Right cardiac atrium (tissue), 5 donors: ENCODE measurements around the gene TGFB3. TPM values are rescaled to one million over a fixed set of nuclear protein-coding genes. Genes with fewer than 3 reads are reported as not detected.

ENCODE experiments used
- ATAC-seq, 2 donors: fragments of 200-7000 bp; cut with Tn5 transposase; one replicate each; pipeline versions ENCODE4 v1.8.0 to v1.9.1; 2020; ENCODE audit warnings: moderate library complexity in 2 of 2, mild to moderate bottlenecking in 1 of 2
- DNase-seq, 3 donors: peaks; one replicate each; pipeline ENCODE4 v3.0.0-alpha.2; 2020
- H3K27ac ChIP-seq: one replicate; pipeline ENCODE4 v1.5.1; 2013; ENCODE audit warnings: mild to moderate bottlenecking, low read length, control low read depth, moderate library complexity
- H3K27me3 ChIP-seq: one replicate; pipeline ENCODE4 v1.6.1; 2013; ENCODE audit not compliant: control insufficient read depth, insufficient read depth
- H3K4me1 ChIP-seq: one replicate; pipeline ENCODE4 v1.6.1; 2013; ENCODE audit warnings: low read length; ENCODE audit not compliant: control insufficient read depth, insufficient read depth
- H3K4me3 ChIP-seq: one replicate; pipeline ENCODE4 v1.5.1; 2013; ENCODE audit warnings: low read length, control low read depth
- H3K9me3 ChIP-seq: one replicate; pipeline ENCODE4 v1.6.1; 2013; ENCODE audit warnings: low read length; ENCODE audit not compliant: control insufficient read depth
- WGBS: extraction: QIAGEN DNeasy Blood & Tissue Kit; methylation state at CpG from one replicate; pipeline ENCODE4 v1.1.7; 2013; 5-methylcytosine and 5-hydroxymethylcytosine counted together
- intact Hi-C, 4 donors: fragments of 100-400 bp; cut with DNase I; formaldehyde crosslinking; loops; one replicate each; pipeline versions ENCODE4 v1.11.0 to v1.14.0; 2022 to 2023
- polyA plus RNA-seq: library from polyadenylated mRNA; stranded (reverse); fragments of 200-250 nt; gene quantifications from one replicate; pipeline ENCODE4 v1.2.3, GENCODE V29; 2013
- total RNA-seq, 4 donors: library from RNA; stranded (reverse); fragmentation: NEBNext Ultra II Directional; extraction: Animal tissue kit (Norgen Biotek cat#: 25700); gene quantifications; one replicate each; pipeline ENCODE4 v1.2.1, GENCODE V29; 2021
- donor health status: healthy with polysubstance abuse.
- donor health status: DM: no; HTN: yes; CAD: no.
- donor health status: DM: no; HTN: no; CAD: no.
- donor health status: DM: no; HTN: yes; CAD: no; lungs with severe emphysema.
- donor health status: DM: yes; HTN: yes; CAD: no.

The TGFB3 gene
- total and polyA plus RNA-seq, 5 donors = 18.0 to 76.3 (median 38.0) TPM

DNA sequence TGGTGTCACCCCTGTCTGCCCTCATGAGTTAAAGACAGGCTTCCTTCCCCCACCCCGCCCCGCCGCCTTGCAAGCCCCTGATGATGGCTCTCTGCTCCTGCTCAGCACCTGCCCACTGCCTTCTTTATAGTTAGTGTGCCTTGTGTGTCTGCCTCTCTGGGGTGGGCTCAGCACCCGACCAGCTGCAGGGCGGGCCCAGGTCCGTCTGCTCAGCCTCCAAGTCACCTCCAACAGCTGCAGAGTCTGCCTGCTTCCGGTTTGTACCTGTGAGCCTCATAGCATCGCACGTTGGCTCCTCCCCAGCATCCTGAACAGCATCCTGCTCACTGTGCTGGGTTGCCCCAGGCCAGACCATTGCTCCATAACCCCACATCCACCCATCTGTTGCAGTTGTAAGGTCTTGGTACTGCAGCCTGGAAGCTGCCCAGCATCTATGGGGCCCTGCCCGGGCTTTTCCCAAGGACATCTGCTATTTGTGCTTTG is 3.5 kb downstream of the TGFB3 start:
- Histone ChIP-seq H3K4me3 (no peak overlapping the region), H3K4me1 (peaks cover 10% of the 10 kb centered on the region), H3K27ac (no peak overlapping the region), H3K27me3 (no peaks in the 10 kb centered on the region), H3K9me3 (no peaks in the 10 kb centered on the region)
- DNase-seq (no peak), ATAC-seq (no peak)
- WGBS = 62% methylated on average over 10 of the region's 10 CpGs
- intact Hi-C loops = loop anchor here in 3 of 4 donors (2.0 to 10.0 kb wide), 3 partner anchors 71 to 173 kb away; no protein-coding TSS in a partner anchor

DNA sequence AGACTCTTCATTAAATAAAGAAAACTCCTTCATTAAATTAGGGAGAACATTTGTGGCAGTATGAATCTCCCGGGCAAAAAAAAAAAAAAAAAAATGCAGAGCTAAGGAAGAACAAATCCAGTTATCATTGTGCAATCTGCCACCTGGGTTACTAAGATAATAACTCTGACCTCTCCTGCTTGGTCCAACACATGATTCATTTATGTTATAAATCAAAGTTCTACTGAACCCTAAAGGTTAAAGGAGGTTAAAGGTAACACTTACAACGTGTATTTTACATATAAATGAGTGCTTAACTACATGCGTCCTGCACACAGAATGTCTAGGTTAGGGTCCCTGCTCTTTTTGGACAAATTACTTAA is 4.2 kb downstream of the TGFB3 start:
- H3K27me3 ChIP-seq = no peaks in the 10 kb centered on the region
- whole genome bisulfite sequencing = 56% methylated on average over 3 of the region's 3 CpGs
- no peak for ATAC-seq
- no peak overlapping the region for H3K4me3 ChIP-seq
- intact Hi-C loops = loop anchor here in 2 of 4 donors (5.0 to 10.0 kb wide), 2 partner anchors 70 to 173 kb away; no protein-coding TSS in a partner anchor
- H3K4me1 ChIP-seq = peaks cover 11% of the 10 kb centered on the region
- DNase-seq = no peak
- no peak overlapping the region for H3K27ac ChIP-seq
- H3K9me3 ChIP-seq = no peaks in the 10 kb centered on the region

DNA sequence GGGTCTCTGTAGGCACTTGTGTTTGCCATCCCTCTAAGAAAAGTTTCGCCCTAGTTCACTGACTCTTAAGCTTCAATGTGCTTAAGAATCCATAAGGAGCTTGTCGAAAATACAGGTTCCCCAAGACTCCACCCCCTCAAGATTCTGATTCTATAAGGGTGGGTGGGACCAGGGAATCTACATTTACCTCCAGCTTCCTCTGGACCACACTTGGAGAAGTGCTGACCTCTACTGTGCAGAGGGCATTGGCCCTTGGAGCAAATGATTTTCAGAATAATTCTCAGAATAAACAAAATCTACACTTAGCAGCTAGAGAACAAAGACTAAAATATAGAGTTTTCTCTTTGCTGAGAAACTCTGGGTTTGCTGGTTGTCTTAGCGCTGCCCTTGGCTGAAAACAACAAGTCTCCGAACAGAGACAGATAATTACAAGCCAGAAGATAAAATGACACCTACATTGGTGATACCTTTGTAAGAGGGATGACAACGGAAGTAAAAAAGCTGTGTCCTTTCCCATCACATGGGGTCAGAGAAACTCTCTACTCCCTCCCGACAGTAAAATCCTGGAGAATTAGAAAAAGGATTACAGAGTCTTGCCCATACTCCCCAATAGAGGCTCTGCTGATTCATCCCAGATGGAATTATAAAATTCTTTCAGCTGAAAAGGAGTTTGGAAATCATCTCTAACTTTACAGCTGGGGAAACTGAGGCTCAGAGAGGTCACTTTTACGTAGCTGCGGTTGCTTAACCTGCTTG is 4.8 kb downstream of the TGFB3 start:
- no peak for ATAC-seq
- no peak for DNase-seq
- H3K4me1 ChIP-seq = peaks cover 11% of the 10 kb centered on the region
- intact Hi-C loops = loop anchor here in 2 of 4 donors (5.0 to 10.0 kb wide), 2 partner anchors 70 to 172 kb away; no protein-coding TSS in a partner anchor
- no peak overlapping the region for H3K4me3 ChIP-seq
- no peak overlapping the region for H3K27ac ChIP-seq
- H3K9me3 ChIP-seq = no peaks in the 10 kb centered on the region
- no peaks in the 10 kb centered on the region for H3K27me3 ChIP-seq
- WGBS = 60% methylated on average over 8 of the region's 8 CpGs

DNA sequence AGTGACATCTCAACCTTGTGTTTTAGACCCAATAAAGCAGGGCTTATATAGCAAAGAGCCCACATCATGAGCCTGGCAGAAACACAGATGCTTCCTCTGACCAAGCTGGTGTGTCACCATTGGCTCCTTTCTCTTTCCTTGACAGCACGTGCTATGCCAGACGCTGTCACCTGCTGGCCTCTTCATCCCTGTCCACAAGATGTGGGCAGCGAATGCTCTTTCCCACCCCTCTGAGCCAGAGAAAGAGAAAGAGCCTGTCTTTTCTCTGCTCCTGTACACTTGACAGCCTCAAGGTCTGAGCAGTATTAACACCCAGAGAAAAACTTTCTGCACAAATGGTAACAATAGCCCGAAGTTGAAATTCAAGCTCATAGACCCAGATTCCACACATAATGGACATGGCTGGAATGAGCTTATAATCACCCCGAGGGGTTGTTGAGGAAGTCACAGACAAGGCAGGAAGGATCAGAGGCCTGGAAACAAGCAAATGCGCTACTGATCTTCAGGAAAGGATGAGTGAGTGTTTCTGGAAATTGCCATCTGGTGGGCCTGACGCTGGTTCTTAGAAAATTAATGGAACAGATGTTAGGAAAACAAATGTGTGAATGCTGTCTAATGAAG is 8.9 kb downstream of the TGFB3 start:
- no peak for DNase-seq

DNA sequence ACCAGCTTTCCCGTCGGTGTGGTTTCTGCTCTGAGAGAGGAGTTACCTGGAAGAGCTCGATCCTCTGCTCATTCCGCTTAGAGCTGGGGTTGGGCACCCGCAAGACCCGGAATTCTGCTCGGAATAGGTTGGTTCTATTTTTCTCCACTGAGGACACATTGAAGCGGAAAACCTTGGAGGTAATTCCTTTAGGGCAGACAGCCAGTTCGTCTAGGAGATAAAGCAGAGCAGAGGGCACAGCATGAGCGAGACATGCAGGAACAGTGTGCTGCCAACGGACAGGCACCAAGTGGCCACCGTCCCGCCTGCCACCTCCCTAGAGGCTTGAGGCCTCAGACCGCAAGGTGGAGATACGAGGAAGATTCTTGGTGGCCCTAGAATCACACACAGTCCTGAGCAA is 10.3 kb downstream of the TGFB3 start:
- no peak for DNase-seq
- Histone ChIP-seq H3K27me3 (no peaks in the 10 kb centered on the region), H3K4me1 (peaks cover 9% of the 10 kb centered on the region), H3K4me3 (no peak overlapping the region), H3K9me3 (no peaks in the 10 kb centered on the region), H3K27ac (no peak overlapping the region)
- intact Hi-C loops = loop anchor here in 1 of 4 donors (10.0 kb wide), 1 partner anchor 167 kb away; no protein-coding TSS in a partner anchor
- 76% methylated on average over 15 of the region's 15 CpGs for WGBS
- no peak for ATAC-seq

More for the DNA sequence above, 8.9 kb downstream of the TGFB3 start:
- intact Hi-C loops = loop anchor here in 1 of 4 donors (10.0 kb wide), 1 partner anchor 168 kb away; no protein-coding TSS in a partner anchor
- no peak overlapping the region for H3K27ac ChIP-seq
- no peaks in the 10 kb centered on the region for H3K27me3 ChIP-seq
- peaks cover 9% of the 10 kb centered on the region for H3K4me1 ChIP-seq
- 37% methylated on average over 7 of the region's 7 CpGs for WGBS
- no peaks in the 10 kb centered on the region for H3K9me3 ChIP-seq
- H3K4me3 ChIP-seq = no peak overlapping the region
- ATAC-seq = peak in 1 of 2 donors; percentile 21

DNA sequence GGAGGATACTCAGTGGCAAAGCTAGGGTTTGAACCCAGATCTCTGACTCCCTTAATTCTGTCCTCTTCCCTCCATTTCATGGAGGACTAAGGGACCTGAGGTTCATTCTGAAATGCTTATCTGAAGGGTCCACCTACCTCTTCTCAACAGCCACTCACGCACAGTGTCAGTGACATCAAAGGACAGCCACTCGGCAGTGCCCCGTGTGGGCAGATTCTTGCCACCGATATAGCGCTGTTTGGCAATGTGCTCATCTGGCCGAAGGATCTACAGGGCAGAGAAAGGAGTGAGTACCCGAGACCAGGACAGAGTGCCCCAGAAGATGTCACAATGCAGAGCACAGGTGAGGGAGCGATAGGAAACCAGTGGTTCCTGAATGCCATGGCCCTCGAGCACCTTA is 10.8 kb downstream of the TGFB3 start:
- WGBS = 74% methylated on average over 9 of the region's 9 CpGs

DNA sequence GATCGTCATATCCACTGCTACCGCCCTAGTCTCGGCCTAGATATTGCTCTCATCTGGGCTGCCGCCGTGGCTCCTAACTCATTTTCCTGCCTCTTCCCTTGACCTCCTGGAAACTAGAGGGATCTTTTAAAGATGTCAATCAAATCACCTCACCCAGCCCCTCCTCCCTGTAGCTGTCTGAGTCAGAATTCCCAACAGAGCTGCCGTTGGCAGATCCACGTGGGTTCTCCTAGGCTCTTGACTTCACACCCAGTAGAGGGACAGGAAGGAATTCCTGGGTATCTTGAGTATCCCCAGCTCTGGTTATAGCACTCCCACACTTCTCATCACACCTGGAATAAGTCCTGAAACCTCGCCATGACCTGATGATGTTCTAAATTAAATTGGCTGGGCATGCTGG is 11.9 kb downstream of the TGFB3 start:
- WGBS = 67% methylated on average over 8 of the region's 8 CpGs
- H3K9me3 ChIP-seq = no peaks in the 10 kb centered on the region
- ATAC-seq = peak in 1 of 2 donors; percentile 69
- peaks cover 9% of the 10 kb centered on the region for H3K4me1 ChIP-seq
- DNase-seq = no peak
- no peak overlapping the region for H3K4me3 ChIP-seq
- H3K27ac ChIP-seq = no peak overlapping the region
- H3K27me3 ChIP-seq = no peaks in the 10 kb centered on the region
- intact Hi-C loops = loop anchor here in 1 of 4 donors (10.0 kb wide), 1 partner anchor 165 kb away; no protein-coding TSS in a partner anchor

More for the DNA sequence above, 10.8 kb downstream of the TGFB3 start:
- DNase-seq = no peak
- H3K4me1 ChIP-seq = peaks cover 9% of the 10 kb centered on the region
- H3K27me3 ChIP-seq = no peaks in the 10 kb centered on the region
- no peaks in the 10 kb centered on the region for H3K9me3 ChIP-seq
- ATAC-seq = no peak
- no peak overlapping the region for H3K27ac ChIP-seq
- no peak overlapping the region for H3K4me3 ChIP-seq
- intact Hi-C loops = loop anchor here in 1 of 4 donors (10.0 kb wide), 1 partner anchor 166 kb away; no protein-coding TSS in a partner anchor

DNA sequence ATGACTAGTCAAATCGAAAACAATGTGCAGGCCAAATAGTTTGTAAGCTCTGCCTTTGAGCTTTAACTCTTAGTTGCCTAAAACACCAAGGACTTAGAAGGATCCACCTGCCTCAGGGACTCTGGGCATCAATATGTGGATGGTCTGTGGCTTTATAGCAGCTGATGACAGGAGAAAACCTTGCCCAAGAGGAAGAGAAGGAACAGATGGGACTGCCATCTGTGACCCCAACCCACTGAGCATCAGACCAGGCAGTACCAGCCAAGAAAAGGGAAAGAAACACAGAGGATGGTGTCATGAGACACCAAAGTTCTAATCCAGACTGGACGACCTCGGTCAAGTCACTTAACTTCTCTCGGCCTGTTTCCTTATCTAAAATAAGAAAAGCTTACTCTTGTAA is 12.7 kb downstream of the TGFB3 start:
- H3K27me3 ChIP-seq = no peaks in the 10 kb centered on the region
- H3K4me1 ChIP-seq = peaks cover 9% of the 10 kb centered on the region
- DNase-seq (no peak), ATAC-seq (no peak)
- no peak overlapping the region for H3K4me3 ChIP-seq
- intact Hi-C loops = no loop called here
- H3K9me3 ChIP-seq = no peaks in the 10 kb centered on the region
- no peak overlapping the region for H3K27ac ChIP-seq
- 54% methylated on average over 4 of the region's 4 CpGs for WGBS

DNA sequence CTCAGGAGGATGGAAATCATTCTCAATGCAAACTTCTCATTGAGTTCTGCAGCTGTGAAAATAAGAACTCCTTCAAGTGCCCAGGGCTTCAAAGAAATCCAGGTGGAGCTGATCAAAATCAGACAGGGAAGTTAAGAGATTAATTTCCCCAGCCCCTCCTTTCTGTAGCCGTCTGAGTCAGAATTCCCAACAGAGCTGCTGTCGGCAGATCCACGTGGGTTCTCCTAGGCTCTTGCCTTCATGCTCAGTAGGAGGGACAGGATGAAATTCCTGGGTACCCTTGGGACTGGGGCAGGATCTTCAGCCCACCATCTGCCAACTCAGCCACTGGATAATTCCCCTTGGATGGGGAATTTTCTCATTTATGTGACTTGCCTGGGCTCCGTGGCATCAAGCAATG is 13.3 kb downstream of the TGFB3 start:
- H3K27me3 ChIP-seq = no peaks in the 10 kb centered on the region
- H3K4me1 ChIP-seq = peaks cover 9% of the 10 kb centered on the region
- DNase-seq (no peak), ATAC-seq (peak in 1 of 2 donors; percentile 44)
- intact Hi-C loops = no loop called here
- H3K4me3 ChIP-seq = no peak overlapping the region
- no peak overlapping the region for H3K27ac ChIP-seq
- WGBS = 36% methylated on average over 4 of the region's 4 CpGs
- H3K9me3 ChIP-seq = no peaks in the 10 kb centered on the region

DNA sequence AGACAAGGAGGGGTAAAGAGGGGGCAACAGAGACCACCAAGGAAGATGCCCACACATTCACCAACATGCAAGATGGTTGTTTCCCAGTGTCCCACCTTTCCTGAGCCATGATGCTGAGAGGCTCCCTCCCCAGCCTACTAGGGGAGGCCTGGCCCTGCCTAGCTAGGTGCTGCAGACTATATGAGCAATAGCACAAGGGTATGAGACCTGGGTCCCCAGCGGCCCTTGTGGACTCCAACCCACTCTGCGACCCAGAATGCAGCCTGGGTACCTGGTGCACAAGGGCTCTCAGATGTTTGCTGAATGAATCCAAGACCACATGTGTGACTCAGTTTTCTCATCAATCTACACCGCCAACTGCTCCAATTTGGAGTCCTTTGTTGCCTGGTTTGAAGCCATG is 13.9 kb downstream of the TGFB3 start:
- ATAC-seq (no peak), DNase-seq (no peak)
- H3K27ac ChIP-seq = no peak overlapping the region
- intact Hi-C loops = no loop called here
- H3K9me3 ChIP-seq = no peaks in the 10 kb centered on the region
- WGBS = 97% methylated on average over 3 of the region's 3 CpGs
- no peak overlapping the region for H3K4me3 ChIP-seq
- no peaks in the 10 kb centered on the region for H3K27me3 ChIP-seq
- peaks cover 9% of the 10 kb centered on the region for H3K4me1 ChIP-seq

DNA sequence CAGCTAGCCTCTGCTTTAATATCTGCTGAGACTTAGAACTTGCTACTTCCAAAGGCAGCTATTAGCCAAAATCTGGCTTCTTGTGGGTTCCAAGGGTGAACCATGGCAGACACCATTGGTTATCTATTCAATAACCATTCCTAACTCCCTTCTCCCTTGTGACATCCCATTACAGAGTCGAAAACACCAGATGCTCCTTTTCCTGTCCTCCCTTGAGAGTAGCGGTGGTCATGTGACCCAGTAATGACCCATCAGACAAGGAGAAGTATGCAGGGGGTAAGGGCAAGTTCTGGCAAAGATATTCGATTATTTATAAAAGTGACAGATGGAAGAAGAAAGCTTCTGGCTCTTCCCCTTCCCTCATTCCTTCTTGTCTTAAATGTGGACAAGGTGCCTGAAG is 20.1 kb downstream of the TGFB3 start:
- ATAC-seq = no peak
- WGBS = 72% methylated on average over 3 of the region's 3 CpGs
- no peak for DNase-seq

More for the DNA sequence above, 20.1 kb downstream of the TGFB3 start:
- no peak overlapping the region for H3K4me3 ChIP-seq
- H3K27ac ChIP-seq = no peak overlapping the region
- H3K27me3 ChIP-seq = no peaks in the 10 kb centered on the region
- no peaks in the 10 kb centered on the region for H3K4me1 ChIP-seq
- intact Hi-C loops = no loop called here
- no peaks in the 10 kb centered on the region for H3K9me3 ChIP-seq
